Astrocyte of the spinal cord (primary cell): Measurements from ENCODE around the gene VSTM4.

Experiments used
- DNase-seq: peaks from one replicate; pipeline ENCODE4 v3.0.0; 2011; ENCODE audit warnings: low read depth, low spot score
- H3K4me3 ChIP-seq: 2 replicates; pipeline ENCODE4 v1.5.1; 2011; ENCODE audit warnings: low read depth, mild to moderate bottlenecking, low read length, moderate library complexity
- CTCF ChIP-seq: IDR thresholded peaks from 2 replicates; pipeline ENCODE4 v1.5.1; 2012; ENCODE audit warnings: low read depth, mild to moderate bottlenecking, low read length, inconsistent platforms
- in situ Hi-C: cut with HindIII; loops from 2 replicates; pipeline ENCODE4 v1.10.0; 2017; ENCODE audit warnings: low sequenced_read_pairs

Gene VSTM4

DNA sequence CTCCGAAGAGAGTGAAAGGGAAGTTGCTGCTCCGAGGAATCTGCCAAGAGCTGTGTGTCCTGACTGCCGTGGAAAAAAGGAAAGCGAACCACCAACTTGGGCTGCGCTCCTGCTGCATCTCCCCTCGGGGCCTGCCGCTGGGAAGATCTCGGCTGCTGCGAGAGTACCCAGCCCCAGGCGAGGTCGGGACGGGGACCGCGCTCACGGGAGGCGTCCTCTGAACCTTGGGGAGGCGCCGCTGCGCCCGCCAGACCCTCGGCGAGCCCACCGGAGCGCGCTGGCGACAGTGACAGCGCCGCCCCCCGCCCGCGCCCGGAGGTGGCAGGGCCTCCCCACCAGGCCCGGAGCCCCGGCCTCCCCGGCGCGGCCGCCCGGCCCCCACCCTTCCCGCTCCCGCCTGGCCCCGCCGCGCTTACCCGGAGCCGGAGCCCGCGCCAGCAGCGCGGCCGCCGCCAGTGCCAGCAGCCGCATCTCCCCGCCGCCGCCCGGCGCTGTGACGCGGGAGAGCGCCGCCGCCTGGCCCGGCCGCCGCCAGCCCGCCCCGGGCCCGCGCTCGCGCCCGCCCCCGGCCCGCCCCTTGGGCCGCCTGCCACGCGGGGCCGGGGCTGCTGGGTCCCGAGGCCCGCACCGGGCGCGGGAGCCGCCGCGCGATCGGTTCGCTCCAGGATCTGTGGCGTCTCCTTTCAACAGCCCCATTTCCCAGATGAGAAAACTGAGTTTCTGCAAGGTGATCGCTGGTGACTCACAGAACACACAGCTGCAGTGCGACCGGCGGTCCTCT, at the start of gene VSTM4:
Gene VSTM4, minus strand, starts transcription at position 508 of the 781 bp plus-strand sequence. Its CDS starts 37 bp downstream, at position 471.
- no peak for TF ChIP-seq CTCF
- H3K4me3 ChIP-seq, result peak within 1 kb of the TSS; percentile 52
- peak; percentile 55 for DNase-seq
- in situ Hi-C loops, result no loop called here

GRCh38 chr10:49164559-49165188, 49.4 kb upstream of the VSTM4 start:
- H3K4me3 ChIP-seq, result no peak overlapping the region
- peak; percentile 34 for DNase-seq
- TF ChIP-seq CTCF, result peak; percentile 75
- in situ Hi-C loops, result no loop called here

DNA sequence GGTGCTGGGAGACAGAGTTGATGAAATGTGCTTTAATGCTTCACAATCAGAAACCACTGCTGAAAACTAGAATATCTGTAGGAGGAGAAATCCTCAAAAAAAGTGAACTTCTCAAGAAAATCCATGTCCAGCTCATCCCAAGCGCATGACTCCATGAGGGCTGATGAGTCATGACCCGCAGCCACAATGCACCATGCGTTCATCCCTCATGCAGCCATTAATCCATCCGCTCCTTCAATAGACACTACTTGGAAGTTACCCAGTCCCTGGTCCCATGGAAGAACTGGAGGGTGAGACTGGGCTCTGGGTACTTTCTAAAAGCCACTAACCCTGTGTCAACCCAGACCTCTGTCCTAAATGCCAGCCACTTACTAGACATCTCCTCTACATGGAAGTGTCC, 48.4 kb upstream of the VSTM4 start:
- DNase-seq, result peak; percentile 80
- TF ChIP-seq CTCF, result no peak
- H3K4me3 ChIP-seq, result no peak overlapping the region
- in situ Hi-C loops, result no loop called here

DNA sequence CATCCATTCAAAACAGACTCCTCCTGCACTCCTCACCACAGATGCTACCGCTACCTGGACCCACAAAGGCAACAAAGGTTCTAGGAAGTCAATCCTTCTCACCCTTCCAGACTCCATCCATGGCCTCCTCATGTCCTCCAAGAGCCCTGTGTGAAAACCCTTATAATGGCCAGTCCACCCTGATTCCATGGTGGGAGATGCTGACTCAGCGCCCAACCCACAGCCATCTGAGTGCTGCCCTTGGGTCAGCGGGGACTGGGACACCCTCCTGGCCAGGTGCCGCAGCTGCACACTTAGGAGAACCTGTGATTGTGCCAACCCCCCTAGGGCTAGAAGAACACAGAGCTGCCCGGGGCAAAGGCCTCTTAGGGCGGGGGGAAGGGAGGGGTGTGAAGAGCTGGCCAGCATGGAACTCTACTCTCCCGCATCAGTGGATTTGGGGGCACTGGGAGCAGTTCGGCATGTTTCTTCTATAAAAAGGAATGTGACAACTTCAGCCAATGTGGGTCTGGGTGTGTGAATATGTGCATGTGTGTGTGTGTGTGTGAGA, 47.5 kb upstream of the VSTM4 start:
- no peak overlapping the region for H3K4me3 ChIP-seq
- no peak for TF ChIP-seq CTCF
- in situ Hi-C loops, result no loop called here
- no peak for DNase-seq

GRCh38 chr10:49162063-49162462, 46.7 kb upstream of the VSTM4 start:
- H3K4me3 ChIP-seq, result no peak overlapping the region
- TF ChIP-seq CTCF, result no peak
- in situ Hi-C loops, result no loop called here
- no peak for DNase-seq

DNA sequence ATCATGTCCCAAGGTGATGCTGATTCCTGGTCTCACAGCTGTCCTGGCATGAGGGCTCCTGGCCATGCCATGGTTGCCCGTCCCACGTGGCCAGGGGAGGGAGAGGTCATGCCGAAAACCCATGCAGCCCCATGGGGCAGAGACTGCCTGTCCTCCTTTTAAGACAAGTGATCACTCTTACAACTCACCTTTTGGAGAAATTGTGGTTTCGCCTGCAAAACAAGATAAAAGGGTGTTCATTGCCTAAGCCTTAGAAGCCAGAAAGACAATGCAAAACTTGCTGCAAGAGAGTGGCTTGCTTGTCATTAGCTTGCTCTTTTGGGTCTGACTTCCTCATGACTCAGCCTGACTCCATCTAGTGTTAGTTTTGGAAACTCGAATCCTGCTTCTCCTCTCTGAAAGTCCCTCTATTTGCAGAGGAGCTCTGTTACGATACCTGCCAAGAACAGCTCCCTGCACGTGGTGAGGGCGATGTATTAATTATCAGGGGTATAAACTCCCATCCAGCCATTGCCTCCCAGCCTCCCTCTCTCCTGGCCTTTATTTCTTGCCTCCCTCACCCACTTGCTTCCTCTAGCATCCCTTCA, 46.2 kb upstream of the VSTM4 start:
- in situ Hi-C loops, result no loop called here
- DNase-seq, result peak; percentile 60
- H3K4me3 ChIP-seq, result no peak overlapping the region

More for the DNA sequence above, 46.2 kb upstream of the VSTM4 start:
- TF ChIP-seq CTCF, result peak; percentile 57
